Choroid plexus epithelial cell (primary cell): Measurements from ENCODE around the gene EBF4.

Experiments used
- DNase-seq: peaks from one replicate; pipeline ENCODE4 v3.0.0-alpha.2; 2010; ENCODE audit warnings: low read depth
- H3K4me3 ChIP-seq: 2 replicates; pipeline ENCODE4 v1.5.1; 2011; ENCODE audit warnings: low read depth, mild to moderate bottlenecking, control low read depth, low read length, moderate library complexity
- TF ChIP-seq, protein P1 (sequence below): conservative IDR thresholded peaks from 2 replicates; pipeline ENCODE4 v1.5.1; 2011; ENCODE audit warnings: low read depth, mild to moderate bottlenecking, control low read depth, inconsistent platforms, low read length, moderate library complexity

The EBF4 gene

DNA sequence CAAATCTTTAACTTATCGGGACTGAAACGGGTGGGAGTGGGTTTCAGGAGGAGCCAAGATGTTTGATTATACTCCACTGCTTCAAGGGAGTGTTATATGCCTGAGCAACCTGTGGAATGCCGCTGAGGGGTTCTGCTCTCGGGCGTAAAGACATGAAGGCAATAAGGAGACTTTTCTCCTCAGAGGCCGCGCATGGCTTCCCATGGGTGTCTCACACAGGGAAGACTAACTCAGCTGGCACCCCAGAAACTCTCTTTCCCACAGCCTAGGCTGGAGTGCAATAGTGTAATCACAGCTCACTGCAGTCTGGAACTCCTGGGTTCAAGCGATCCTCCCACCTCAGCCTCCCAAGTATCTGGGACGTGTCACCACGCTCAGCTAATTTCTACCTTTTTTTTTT lies 117.1 kb downstream of the EBF4 start:
- no peak overlapping the region for H3K4me3 ChIP-seq
- DNase-seq = no peak
- TF ChIP-seq, protein P1, sequence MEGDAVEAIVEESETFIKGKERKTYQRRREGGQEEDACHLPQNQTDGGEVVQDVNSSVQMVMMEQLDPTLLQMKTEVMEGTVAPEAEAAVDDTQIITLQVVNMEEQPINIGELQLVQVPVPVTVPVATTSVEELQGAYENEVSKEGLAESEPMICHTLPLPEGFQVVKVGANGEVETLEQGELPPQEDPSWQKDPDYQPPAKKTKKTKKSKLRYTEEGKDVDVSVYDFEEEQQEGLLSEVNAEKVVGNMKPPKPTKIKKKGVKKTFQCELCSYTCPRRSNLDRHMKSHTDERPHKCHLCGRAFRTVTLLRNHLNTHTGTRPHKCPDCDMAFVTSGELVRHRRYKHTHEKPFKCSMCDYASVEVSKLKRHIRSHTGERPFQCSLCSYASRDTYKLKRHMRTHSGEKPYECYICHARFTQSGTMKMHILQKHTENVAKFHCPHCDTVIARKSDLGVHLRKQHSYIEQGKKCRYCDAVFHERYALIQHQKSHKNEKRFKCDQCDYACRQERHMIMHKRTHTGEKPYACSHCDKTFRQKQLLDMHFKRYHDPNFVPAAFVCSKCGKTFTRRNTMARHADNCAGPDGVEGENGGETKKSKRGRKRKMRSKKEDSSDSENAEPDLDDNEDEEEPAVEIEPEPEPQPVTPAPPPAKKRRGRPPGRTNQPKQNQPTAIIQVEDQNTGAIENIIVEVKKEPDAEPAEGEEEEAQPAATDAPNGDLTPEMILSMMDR = no peak
